Activated T-helper 1 cell treated with Interleukin-2 at 50 U/mL for 16 hours (primary cell): ENCODE data around the gene ACSF3.

Source experiments
- DNase-seq: peaks from one replicate; pipeline ENCODE4 v3.0.0-alpha.2; 2020; ENCODE audit warnings: low read depth

ACSF3 gene

GRCh38 chr16:89131783-89132182, 38.1 kb downstream of the ACSF3 start:
- DNase-seq: no peak

GRCh38 chr16:89132194-89133005, 38.7 kb downstream of the ACSF3 start:
- no peak for DNase-seq

- DNase-seq: no peak
Measured at GRCh38 chr16:89133457-89134127, 39.9 kb downstream of the ACSF3 start.

GRCh38 chr16:89134269-89134668, 40.6 kb downstream of the ACSF3 start:
- DNase-seq: no peak

- no peak for DNase-seq
Measured at GRCh38 chr16:89135166-89135565, 41.5 kb downstream of the ACSF3 start.

- no peak for DNase-seq
Measured at GRCh38 chr16:89135971-89136765, 42.5 kb downstream of the ACSF3 start.

- no peak for DNase-seq
Measured at GRCh38 chr16:89136931-89137330, 43.3 kb downstream of the ACSF3 start.

GRCh38 chr16:89137666-89138512, 44.2 kb downstream of the ACSF3 start:
- DNase-seq: no peak

- DNase-seq: no peak
Measured at GRCh38 chr16:89138513-89138795, 44.8 kb downstream of the ACSF3 start.

GRCh38 chr16:89138843-89139520, 45.3 kb downstream of the ACSF3 start:
- no peak for DNase-seq

- DNase-seq: no peak
Measured at GRCh38 chr16:89139907-89140361, 46.3 kb downstream of the ACSF3 start.

GRCh38 chr16:89140401-89140800, 46.7 kb downstream of the ACSF3 start:
- DNase-seq: no peak

- no peak for DNase-seq
Measured at GRCh38 chr16:89140981-89141883, 47.6 kb downstream of the ACSF3 start.

- DNase-seq: no peak
Measured at GRCh38 chr16:89141884-89142267, 48.2 kb downstream of the ACSF3 start.

- no peak for DNase-seq
Measured at GRCh38 chr16:89142474-89143195, 49.0 kb downstream of the ACSF3 start.

GRCh38 chr16:89143201-89143741, 49.6 kb downstream of the ACSF3 start:
- DNase-seq: no peak

- no peak for DNase-seq
Measured at GRCh38 chr16:89143911-89144675, 50.4 kb downstream of the ACSF3 start.

- no peak for DNase-seq
Measured at GRCh38 chr16:89144681-89145080, 51.0 kb downstream of the ACSF3 start.
